HepG2 (cell line): ENCODE results near the gene MRPL9.

ENCODE experiments used
- CBX5 ChIP-seq: sonication (generic); formaldehyde crosslinking; IDR thresholded peaks from 2 replicates; pipeline ENCODE4 v1.4.0; 2020; ENCODE audit warnings: missing genetic modification reagents, borderline replicate concordance
- CREM ChIP-seq, 2 experiments: sonication (generic) in 1 of 2; formaldehyde crosslinking in 1 of 2; IDR thresholded peaks; 2 replicates each; pipeline versions ENCODE4 v1.4.0 to v1.6.1; 2016 to 2020; ENCODE audit warnings: antibody characterized with exemption in 1 of 2, mild to moderate bottlenecking in 1 of 2, missing genetic modification reagents in 1 of 2
- EP300 ChIP-seq, 3 experiments: sonication (generic) in 1 of 3; formaldehyde crosslinking in 1 of 3; IDR thresholded peaks; 2 replicates each; pipeline versions ENCODE4 v1.5.1 to v1.6.1; 2011 to 2020; ENCODE audit warnings: low read depth in 2 of 3, low read length in 2 of 3, borderline replicate concordance in 1 of 3, improper control_type of control experiment in 1 of 3, mild to moderate bottlenecking in 1 of 3, missing genetic modification reagents in 1 of 3, moderate library complexity in 1 of 3
- ETV6 ChIP-seq: sonication (generic); formaldehyde crosslinking; conservative IDR thresholded peaks from 2 replicates; pipeline ENCODE4 v1.4.0; 2020; ENCODE audit warnings: missing genetic modification reagents
- KAT8 ChIP-seq: IDR thresholded peaks from 2 replicates; pipeline ENCODE4 v1.6.1; 2016; ENCODE audit warnings: missing genetic modification reagents, missing compliant biosample characterization
- MAFK ChIP-seq, 2 experiments: IDR thresholded peaks in 1 of 2; conservative IDR thresholded peaks in 1 of 2; 2 replicates each; pipeline ENCODE4 v1.6.1; 2011; ENCODE audit warnings: improper control_type of control experiment in 2 of 2, low read length in 2 of 2
- TF ChIP-seq, protein P1 (sequence below): sonication (generic); formaldehyde crosslinking; IDR thresholded peaks from 2 replicates; pipeline ENCODE4 v1.8.0; 2022; ENCODE audit warnings: mild to moderate bottlenecking, missing genetic modification reagents, borderline replicate concordance

DNA sequence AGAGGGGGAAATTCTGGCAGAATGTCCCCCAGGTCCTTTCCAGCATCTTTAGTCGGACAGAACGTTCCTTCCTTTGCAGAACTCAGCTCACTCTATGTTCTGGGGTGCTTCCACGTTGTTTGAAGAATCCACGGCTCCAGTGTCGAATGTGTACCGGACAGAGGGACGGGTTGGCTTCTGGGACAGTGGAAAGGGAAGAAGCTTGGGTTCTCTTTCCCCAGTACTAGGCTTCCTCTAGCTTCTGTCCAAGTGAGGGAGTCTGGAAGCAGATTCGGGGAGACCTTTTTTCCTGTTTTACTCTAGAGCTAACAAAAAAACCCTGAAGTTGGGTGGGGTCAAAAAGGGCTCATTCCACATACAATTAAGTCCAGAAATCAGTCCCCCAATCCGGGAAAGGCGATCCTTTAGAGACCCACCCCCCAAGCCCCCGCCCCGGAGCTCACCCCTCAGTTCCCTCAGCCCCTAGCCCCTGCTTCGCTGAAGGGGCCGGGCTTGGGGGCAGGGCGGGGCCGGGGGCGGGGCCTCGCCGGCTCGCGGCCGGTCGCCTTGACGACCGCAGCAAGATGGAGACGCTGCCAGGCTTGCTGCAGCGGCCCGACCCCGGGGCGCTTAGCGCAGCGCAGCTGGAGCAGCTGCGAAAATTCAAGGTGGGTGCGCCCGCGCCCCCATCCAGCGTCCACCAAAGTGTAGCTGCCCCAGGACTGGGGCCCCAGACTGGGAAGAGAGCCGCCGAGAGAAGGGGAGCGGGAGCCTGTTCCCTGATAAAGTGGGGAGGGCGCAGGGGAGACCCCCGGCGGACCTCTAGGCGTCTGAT, 42.1 kb downstream of the MRPL9 start, which contains the start of gene RIIAD1:
- TF ChIP-seq, protein P1, sequence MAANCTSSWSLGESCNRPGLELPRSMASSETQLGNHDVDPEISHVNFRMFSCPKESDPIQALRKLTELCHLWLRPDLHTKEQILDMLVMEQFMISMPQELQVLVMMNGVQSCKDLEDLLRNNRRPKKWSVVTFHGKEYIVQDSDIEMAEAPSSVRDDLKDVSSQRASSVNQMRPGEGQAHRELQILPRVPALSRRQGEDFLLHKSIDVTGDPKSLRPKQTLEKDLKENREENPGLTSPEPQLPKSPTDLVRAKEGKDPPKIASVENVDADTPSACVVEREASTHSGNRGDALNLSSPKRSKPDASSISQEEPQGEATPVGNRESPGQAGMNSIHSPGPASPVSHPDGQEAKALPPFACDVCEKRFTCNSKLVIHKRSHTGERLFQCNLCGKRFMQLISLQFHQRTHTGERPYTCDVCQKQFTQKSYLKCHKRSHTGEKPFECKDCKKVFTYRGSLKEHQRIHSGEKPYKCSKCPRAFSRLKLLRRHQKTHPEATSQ (CRISPR knock-in tag) = no peak
- TF ChIP-seq MAFK (conservative IDR thresholded peaks at IDR 0.05 in 1 of 2, IDR thresholded peaks at IDR 0.05 in 1 of 2; ENCODE audit: low read length in 2 of 2) (no peak), ETV6 (no peak), KAT8 (no peak), CBX5 (CRISPR knock-in tag) (no peak), EP300 (IDR thresholded peaks at IDR 0.05; ENCODE audit: low read depth in 2 of 2, low read length in 2 of 2) (no peak), EP300 (CRISPR knock-in tag; IDR thresholded peaks at IDR 0.05; ENCODE audit: borderline replicate concordance) (no peak), CREM (IDR thresholded peaks at IDR 0.05) (no peak), CREM (CRISPR knock-in tag; IDR thresholded peaks at IDR 0.05) (no peak)
